Uterus (tissue), 4 donors: Measurements from ENCODE around the gene NANOG. TPM values are rescaled to one million over a fixed set of nuclear protein-coding genes. Genes with fewer than 3 reads are reported as not detected.
"Not testable (repeated sequence)": the region's sequence is repeated elsewhere in the genome, so short reads cannot be mapped to it uniquely, and the experiment has no call there.

Source experiments
- DNase-seq, 2 donors: peaks; one replicate each; pipeline ENCODE4 v3.0.0-alpha.2; 2019 to 2020
- H3K27ac ChIP-seq, 2 donors: fragments of 200-600 bp; sonication (generic); 1 replicate in 1 of 2; 2 replicates in 1 of 2; pipeline ENCODE4 v1.5.1; 2016 to 2018
- H3K27me3 ChIP-seq, 2 donors: fragments of 200-600 bp; sonication (generic); one replicate each; pipeline ENCODE4 v1.5.1; 2018 to 2019; ENCODE audit warnings: control low read depth in 1 of 2
- H3K36me3 ChIP-seq, 2 donors: fragments of 200-600 bp; sonication (generic); one replicate each; pipeline ENCODE4 v1.5.1; 2019; ENCODE audit warnings: control low read depth in 1 of 2
- H3K4me1 ChIP-seq, 2 donors: fragments of 200-600 bp; sonication (generic); one replicate each; pipeline ENCODE4 v1.5.1; 2018 to 2019; ENCODE audit warnings: control low read depth in 1 of 2
- H3K4me3 ChIP-seq, 2 donors: fragments of 200-600 bp; sonication (generic); 1 replicate in 1 of 2; 2 replicates in 1 of 2; pipeline ENCODE4 v1.5.1; 2018 to 2019; ENCODE audit warnings: mild to moderate bottlenecking in 1 of 2
- H3K9me3 ChIP-seq, 2 donors: fragments of 200-600 bp; sonication (generic); one replicate each; pipeline ENCODE4 v1.5.1; 2019; ENCODE audit warnings: control low read depth in 1 of 2
- POLR2A ChIP-seq, 2 donors: fragments of 450-650 bp; IDR thresholded peaks; one replicate each; pipeline ENCODE4 v1.6.1; 2016; ENCODE audit warnings: antibody characterized with exemption in 2 of 2, mild to moderate bottlenecking in 1 of 2, moderate library complexity in 1 of 2
- intact Hi-C: fragments of 100-400 bp; cut with DNase I; formaldehyde crosslinking; loops from one replicate; pipeline ENCODE4 v1.15.1; 2023; ENCODE audit warnings: low total_unique reads
- total RNA-seq, 4 donors: library from RNA; depleted of rRNA in 3 of 4; stranded (reverse); fragments of >200 nt in 3 of 4; gene quantifications; one replicate each; pipeline versions ENCODE4 v1.1.0 to v1.2.4, GENCODE V29; 2014 to 2023
- TF ChIP-seq, protein P1 (sequence below), 4 experiments: fragments of 200-600 bp in 2 of 4; fragments of 450-650 bp in 2 of 4; sonication (generic) in 2 of 4; IDR thresholded peaks; one replicate each; pipeline ENCODE4 v1.5.1; 2016 to 2019; ENCODE audit warnings: antibody characterized with exemption in 4 of 4, mild to moderate bottlenecking in 2 of 4, moderate library complexity in 1 of 4
- donor health status: DM: yes; HTN: yes; CAD: no.

NANOG gene
- total RNA-seq, 4 donors from 2014 or later: 0.07 to 1.6 TPM; not detected in 2

- H3K4me3 ChIP-seq: no peak overlapping the region
- intact Hi-C loops: no loop called here
- H3K27ac ChIP-seq: no peak overlapping the region
- H3K36me3 ChIP-seq: no peaks in the 10 kb centered on the region
- no peaks in the 10 kb centered on the region for H3K9me3 ChIP-seq
- DNase-seq: no peak
- TF ChIP-seq, protein P1, sequence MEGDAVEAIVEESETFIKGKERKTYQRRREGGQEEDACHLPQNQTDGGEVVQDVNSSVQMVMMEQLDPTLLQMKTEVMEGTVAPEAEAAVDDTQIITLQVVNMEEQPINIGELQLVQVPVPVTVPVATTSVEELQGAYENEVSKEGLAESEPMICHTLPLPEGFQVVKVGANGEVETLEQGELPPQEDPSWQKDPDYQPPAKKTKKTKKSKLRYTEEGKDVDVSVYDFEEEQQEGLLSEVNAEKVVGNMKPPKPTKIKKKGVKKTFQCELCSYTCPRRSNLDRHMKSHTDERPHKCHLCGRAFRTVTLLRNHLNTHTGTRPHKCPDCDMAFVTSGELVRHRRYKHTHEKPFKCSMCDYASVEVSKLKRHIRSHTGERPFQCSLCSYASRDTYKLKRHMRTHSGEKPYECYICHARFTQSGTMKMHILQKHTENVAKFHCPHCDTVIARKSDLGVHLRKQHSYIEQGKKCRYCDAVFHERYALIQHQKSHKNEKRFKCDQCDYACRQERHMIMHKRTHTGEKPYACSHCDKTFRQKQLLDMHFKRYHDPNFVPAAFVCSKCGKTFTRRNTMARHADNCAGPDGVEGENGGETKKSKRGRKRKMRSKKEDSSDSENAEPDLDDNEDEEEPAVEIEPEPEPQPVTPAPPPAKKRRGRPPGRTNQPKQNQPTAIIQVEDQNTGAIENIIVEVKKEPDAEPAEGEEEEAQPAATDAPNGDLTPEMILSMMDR (IDR thresholded peaks at IDR 0.05): no peak
- no peak for TF ChIP-seq POLR2A (IDR thresholded peaks at IDR 0.05)
- no peaks in the 10 kb centered on the region for H3K4me1 ChIP-seq
- no peaks in the 10 kb centered on the region for H3K27me3 ChIP-seq
These were observed 4.0 kb downstream of the NANOG start for GRCh38 chr12:7793211-7793610.

GRCh38 chr12:7797269-7797668 lies 8.1 kb downstream of the NANOG start:
- DNase-seq, intact Hi-C loops, H3K4me3 ChIP-seq, H3K27ac ChIP-seq, H3K9me3 ChIP-seq, H3K4me1 ChIP-seq, H3K36me3 ChIP-seq, H3K27me3 ChIP-seq: not testable (repeated sequence)

DNA sequence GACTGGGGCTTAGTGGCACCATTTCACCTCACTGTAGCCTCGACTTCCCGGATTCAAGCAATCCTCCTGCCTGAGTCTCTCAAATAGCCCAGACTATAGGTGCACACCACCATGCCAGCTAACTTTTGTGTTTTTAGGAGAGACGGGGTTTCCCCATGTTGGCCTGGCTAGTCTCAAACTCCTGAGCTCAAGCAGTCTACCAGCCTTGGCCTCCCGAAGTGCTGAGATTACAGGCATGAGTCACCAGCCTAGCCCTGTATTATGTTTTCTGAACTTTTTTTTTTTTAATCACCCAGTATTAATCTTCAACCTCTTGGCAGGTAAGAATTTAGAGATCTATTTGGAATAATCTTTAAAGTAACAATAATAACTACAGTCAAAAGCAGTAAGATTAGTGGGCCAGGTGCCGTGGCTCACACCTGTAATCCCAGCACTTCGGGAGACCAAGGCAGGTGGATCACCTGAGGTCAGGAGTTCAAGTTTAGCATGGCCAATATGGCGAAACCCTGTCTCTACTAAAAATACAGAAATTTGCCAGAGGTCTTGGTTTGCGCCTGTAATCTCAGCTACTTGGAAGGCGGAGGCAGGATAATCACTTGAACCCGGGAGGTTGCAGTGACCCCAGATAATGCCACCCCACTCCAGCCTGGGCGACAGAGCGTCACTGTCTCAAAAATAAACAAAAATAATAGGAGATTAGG lies 8.6 kb downstream of the NANOG start:
- H3K27me3 ChIP-seq: no peaks in the 10 kb centered on the region
- no peaks in the 10 kb centered on the region for H3K4me1 ChIP-seq
- no peak for TF ChIP-seq POLR2A (IDR thresholded peaks at IDR 0.05)
- TF ChIP-seq, protein P1 (IDR thresholded peaks at IDR 0.05): no peak
- H3K4me3 ChIP-seq: no peak overlapping the region
- H3K27ac ChIP-seq: no peak overlapping the region
- H3K36me3 ChIP-seq: no peaks in the 10 kb centered on the region
- intact Hi-C loops: no loop called here
- no peak for DNase-seq
- no peaks in the 10 kb centered on the region for H3K9me3 ChIP-seq

- intact Hi-C loops, H3K4me3 ChIP-seq: not testable (repeated sequence)
These were observed 9.6 kb downstream of the NANOG start for GRCh38 chr12:7798750-7799308.

DNA sequence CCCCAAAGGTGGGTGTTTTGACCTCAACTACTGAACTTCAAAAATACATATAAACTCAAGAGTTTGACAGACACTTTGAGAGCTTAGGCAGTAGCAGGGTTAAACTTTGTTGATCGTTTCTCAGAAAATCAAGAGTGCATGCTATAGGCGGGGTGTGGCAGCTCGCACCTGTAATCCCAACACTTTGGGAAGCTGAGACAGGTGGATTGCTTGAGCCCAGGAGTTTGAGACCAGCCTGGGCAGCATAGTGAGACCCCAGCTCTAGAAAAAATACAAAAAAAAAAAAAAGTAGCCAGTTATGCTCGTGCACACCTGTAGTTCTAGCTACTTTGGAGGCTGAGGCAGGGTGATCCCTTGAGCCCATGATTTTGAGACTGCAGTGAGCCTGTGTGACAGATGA lies 12.3 kb downstream of the NANOG start:
- intact Hi-C loops: no loop called here
- H3K4me1 ChIP-seq: no peaks in the 10 kb centered on the region

More at GRCh38 chr12:7798750-7799308, 9.6 kb downstream of the NANOG start:
- not testable (repeated sequence) for H3K36me3 ChIP-seq, H3K4me1 ChIP-seq, H3K27ac ChIP-seq, DNase-seq, H3K9me3 ChIP-seq, H3K27me3 ChIP-seq

DNA sequence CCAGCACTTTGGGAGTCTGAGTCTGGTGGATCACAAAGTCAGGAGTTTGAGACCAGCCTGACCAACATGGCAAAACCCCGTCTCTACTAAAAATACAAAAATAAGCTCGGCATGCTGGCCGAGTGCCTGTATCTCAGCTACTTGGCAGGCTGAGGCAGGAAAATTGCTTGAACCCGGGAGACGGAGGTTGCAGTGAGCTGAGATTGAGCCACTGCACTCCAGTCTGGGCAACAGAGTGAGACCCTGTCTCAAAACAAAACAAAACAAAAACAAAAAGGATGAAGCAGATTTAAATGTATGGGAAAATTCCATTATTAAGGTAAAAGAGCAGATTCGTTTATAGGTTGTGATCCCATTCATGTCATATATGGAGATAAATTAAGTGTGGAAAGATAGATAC lies 17.1 kb downstream of the NANOG start:
- H3K27ac ChIP-seq, DNase-seq, intact Hi-C loops, H3K4me3 ChIP-seq, H3K9me3 ChIP-seq, H3K4me1 ChIP-seq, H3K36me3 ChIP-seq, H3K27me3 ChIP-seq: not testable (repeated sequence)

More for the DNA sequence above, 12.3 kb downstream of the NANOG start:
- Histone ChIP-seq H3K36me3 (no peaks in the 10 kb centered on the region), H3K27ac (no peak overlapping the region), H3K4me3 (no peak overlapping the region), H3K27me3 (no peaks in the 10 kb centered on the region), H3K9me3 (no peaks in the 10 kb centered on the region)
- TF ChIP-seq POLR2A (IDR thresholded peaks at IDR 0.05): no peak
- TF ChIP-seq, protein P1 (IDR thresholded peaks at IDR 0.05): no peak
- DNase-seq: no peak
